Activated naive CD8-positive, alpha-beta T cell treated with anti-CD3 and anti-CD28 coated beads, Interleukin-2, amount 10 ng/mL, durations not matched to agents 7 days and 5 days (primary cell): ENCODE data around the gene RFC2. TPM values are rescaled to one million over a fixed set of nuclear protein-coding genes. Genes with fewer than 3 reads are reported as not detected.
"Not testable (repeated sequence)": the region's sequence is repeated elsewhere in the genome, so short reads cannot be mapped to it uniquely, and the experiment has no call there.

Experiments used
- ATAC-seq: fragments of 150-1000 bp; cut with Tn5 transposase; one replicate; pipeline ENCODE4 v1.10.0; 2021; ENCODE audit warnings: low read depth, moderate library complexity
- POLR2A ChIA-PET: fragments of 350-600 bp; sonication (Branson Sonifier 250); formaldehyde crosslinking; loops from one replicate; lab custom pipeline; 2021; ENCODE audit warnings: antibody characterized with exemption; lab: Charles Lee
- DNase-seq: peaks from one replicate; pipeline ENCODE4 v3.0.0; 2021
- H3K27ac Mint-ChIP-seq: one replicate; pipeline ENCODE4 v1.8.0; 2022; ENCODE audit warnings: mild to moderate bottlenecking, mixed read lengths
- H3K27me3 Mint-ChIP-seq: one replicate; pipeline ENCODE4 v1.8.0; 2022; ENCODE audit warnings: mild to moderate bottlenecking, moderate library complexity, mixed read lengths
- H3K36me3 Mint-ChIP-seq: one replicate; pipeline ENCODE4 v1.8.0; 2021; ENCODE audit warnings: mild to moderate bottlenecking, mixed read lengths
- H3K4me1 Mint-ChIP-seq: one replicate; pipeline ENCODE4 v1.8.0; 2021; ENCODE audit warnings: mixed read lengths
- H3K4me3 Mint-ChIP-seq: one replicate; pipeline ENCODE4 v1.8.0; 2022; ENCODE audit warnings: mild to moderate bottlenecking, moderate library complexity, mixed read lengths
- H3K9me3 Mint-ChIP-seq: one replicate; pipeline ENCODE4 v1.8.0; 2021; ENCODE audit warnings: mixed read lengths
- total RNA-seq, 2 experiments: library from RNA; stranded (reverse); gene quantifications; one replicate each; pipeline ENCODE4 v1.2.3, GENCODE V29; 2021

RFC2 gene
- total RNA-seq, 2 experiments from 2014 or later: 53.0 to 56.6 TPM

DNA sequence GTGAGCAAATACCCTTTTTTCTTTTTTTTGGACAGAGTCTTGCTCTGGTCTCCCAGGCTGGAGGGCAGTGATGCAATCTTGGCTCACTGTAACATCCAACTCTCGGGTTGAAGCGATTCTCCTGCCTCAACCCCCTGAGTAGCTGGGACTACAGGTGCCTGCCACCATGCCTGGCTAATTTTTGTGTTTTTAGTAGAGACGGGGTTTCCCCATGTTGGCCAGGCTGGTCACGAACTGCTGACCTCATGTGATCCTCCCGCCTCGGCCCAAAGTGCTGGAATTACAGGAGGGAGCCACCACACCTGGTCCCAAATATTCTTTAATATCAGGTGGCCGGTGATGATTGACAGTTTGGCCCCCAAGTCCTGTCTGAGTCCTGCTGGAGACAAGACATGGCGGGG is 37.8 kb downstream of the RFC2 start:
- H3K36me3 Mint-ChIP-seq: peaks cover 10% of the 10 kb centered on the region
- H3K9me3 Mint-ChIP-seq: no peaks in the 10 kb centered on the region
- no peak for ATAC-seq
- peak overlapping the region; percentile 91 for H3K27ac Mint-ChIP-seq
- H3K4me3 Mint-ChIP-seq: no peak overlapping the region
- H3K4me1 Mint-ChIP-seq: peaks cover 28% of the 10 kb centered on the region
- no peak for DNase-seq
- H3K27me3 Mint-ChIP-seq: no peaks in the 10 kb centered on the region
- POLR2A ChIA-PET: interaction anchor here (0.6 kb wide), 2 partner anchors 43 to 89 kb away, joined by 3 to 4 read pairs; no protein-coding TSS in a partner anchor

DNA sequence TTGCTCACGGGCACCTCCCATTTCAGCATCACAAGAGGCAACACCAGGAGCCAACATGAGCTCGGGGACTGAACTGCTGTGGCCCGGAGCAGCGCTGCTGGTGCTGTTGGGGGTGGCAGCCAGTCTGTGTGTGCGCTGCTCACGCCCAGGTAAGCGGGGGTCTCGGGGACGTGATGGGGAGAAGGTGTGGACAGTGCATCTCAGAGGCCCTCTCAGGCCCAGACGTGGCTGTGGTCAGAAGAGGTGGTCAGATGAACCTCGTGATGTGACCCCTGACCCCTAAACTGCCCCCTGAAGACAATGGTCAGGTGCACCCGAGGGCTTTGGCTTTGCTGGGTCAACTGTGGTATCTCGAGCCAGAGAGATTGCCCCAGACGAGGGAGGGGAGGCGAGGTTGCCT is 38.3 kb downstream of the RFC2 start:
- H3K27me3 Mint-ChIP-seq: no peaks in the 10 kb centered on the region
- H3K4me3 Mint-ChIP-seq: no peak overlapping the region
- peaks cover 10% of the 10 kb centered on the region for H3K36me3 Mint-ChIP-seq
- ATAC-seq (no peak), DNase-seq (no peak)
- no peak overlapping the region for H3K27ac Mint-ChIP-seq
- H3K9me3 Mint-ChIP-seq: no peaks in the 10 kb centered on the region
- H3K4me1 Mint-ChIP-seq: peaks cover 28% of the 10 kb centered on the region
- POLR2A ChIA-PET: interaction anchor here (0.6 kb wide), 2 partner anchors 43 to 88 kb away, joined by 3 to 4 read pairs; no protein-coding TSS in a partner anchor

DNA sequence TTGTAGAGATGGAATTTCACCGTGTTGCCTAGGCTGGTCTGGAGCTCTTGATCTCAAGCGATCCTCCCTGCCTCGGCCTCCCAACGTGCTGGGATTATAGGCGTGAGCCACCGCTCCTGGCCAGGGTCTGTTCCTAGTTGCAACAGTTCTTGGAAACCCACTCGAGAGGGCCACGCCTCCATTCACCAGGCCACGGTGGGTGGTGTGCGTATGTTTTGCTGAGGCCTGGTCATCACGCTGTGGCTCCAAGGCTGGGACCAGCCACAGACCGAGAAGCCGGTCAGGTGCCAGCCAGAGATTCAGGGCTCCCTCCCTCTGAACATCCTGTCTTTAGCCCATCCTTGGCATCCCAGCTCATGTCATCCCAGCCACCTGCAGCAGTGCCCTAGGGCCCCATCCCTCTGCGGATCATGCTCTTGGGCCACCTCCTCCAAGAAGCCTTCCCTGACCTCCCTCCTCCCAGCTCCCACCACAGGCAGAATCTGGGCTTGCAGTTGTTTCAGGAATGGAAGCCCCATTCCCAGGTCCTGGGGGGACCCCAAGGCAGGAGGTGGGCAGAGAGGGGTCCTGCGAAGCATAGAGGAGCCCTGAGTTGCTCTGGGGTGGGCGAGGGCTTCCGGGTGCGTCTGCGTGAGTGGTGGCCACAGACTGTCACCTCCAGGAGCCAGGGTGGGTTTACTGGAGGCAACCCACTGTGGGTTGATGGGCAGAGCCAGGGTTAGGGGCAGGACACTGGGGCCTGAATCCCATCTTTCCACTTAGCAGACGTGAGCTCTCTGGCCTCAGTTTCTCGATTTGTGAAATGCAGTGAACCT is 39.2 kb downstream of the RFC2 start:
- peaks cover 28% of the 10 kb centered on the region for H3K4me1 Mint-ChIP-seq
- POLR2A ChIA-PET: interaction anchor here (0.9 kb wide), 1 partner anchor 12 kb away, joined by 3 read pairs; no protein-coding TSS in a partner anchor
- peak overlapping the region; percentile 47 for H3K27ac Mint-ChIP-seq
- H3K4me3 Mint-ChIP-seq: no peak overlapping the region
- no peaks in the 10 kb centered on the region for H3K27me3 Mint-ChIP-seq
- ATAC-seq (no peak), DNase-seq (no peak)
- H3K36me3 Mint-ChIP-seq: peaks cover 10% of the 10 kb centered on the region
- no peaks in the 10 kb centered on the region for H3K9me3 Mint-ChIP-seq

DNA sequence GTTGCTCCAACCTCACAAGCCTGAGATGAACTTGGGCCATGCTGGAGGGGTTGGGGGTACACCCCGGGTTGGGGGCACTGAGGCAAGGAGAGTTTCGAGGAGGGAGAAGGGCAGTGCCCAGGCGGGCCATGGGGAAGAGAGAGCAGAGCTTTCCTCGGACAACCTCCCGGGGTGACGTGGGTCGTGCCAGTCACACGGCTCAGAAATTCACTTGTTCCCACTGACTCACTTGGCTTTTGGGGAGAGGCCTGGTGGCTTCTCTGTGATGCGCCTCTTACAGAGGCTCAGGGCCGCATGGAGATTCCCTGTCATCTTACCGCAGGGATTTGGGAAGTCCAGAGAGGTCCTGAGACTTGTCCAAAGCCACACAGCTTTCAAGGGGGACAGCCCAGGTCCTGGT is 41.5 kb downstream of the RFC2 start:
- peaks cover 6% of the 10 kb centered on the region for H3K36me3 Mint-ChIP-seq
- peak; percentile 28 for DNase-seq
- H3K27ac Mint-ChIP-seq: no peak overlapping the region
- ATAC-seq: no peak
- H3K9me3 Mint-ChIP-seq: no peaks in the 10 kb centered on the region
- no peak overlapping the region for H3K4me3 Mint-ChIP-seq
- H3K4me1 Mint-ChIP-seq: peaks cover 25% of the 10 kb centered on the region
- H3K27me3 Mint-ChIP-seq: no peaks in the 10 kb centered on the region
- POLR2A ChIA-PET: no interaction called here

DNA sequence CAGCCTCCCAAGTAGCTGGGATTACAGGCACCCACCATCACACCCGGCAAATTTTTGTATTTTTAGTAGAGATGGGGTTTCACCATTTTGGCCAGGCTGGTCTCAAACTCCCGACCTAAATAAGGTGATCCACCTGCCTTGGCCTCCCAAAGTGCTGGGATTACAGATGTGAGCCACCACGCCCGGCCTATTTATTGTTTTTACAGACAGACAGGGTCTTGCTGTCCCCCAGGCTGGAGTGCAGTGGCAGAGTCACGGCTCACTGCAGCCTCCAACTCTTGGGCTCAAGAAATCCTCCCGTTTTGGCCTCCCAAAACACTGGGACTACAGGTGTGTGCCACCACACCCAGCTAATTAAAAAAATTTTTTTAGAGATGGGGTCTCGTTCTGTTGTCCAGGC is 46.0 kb downstream of the RFC2 start:
- peak; percentile 21 for DNase-seq
- H3K9me3 Mint-ChIP-seq, H3K36me3 Mint-ChIP-seq, H3K27me3 Mint-ChIP-seq, H3K4me3 Mint-ChIP-seq, ATAC-seq, H3K27ac Mint-ChIP-seq: not testable (repeated sequence)
- peaks cover 23% of the 10 kb centered on the region for H3K4me1 Mint-ChIP-seq
- POLR2A ChIA-PET: interaction anchor here (1.2 to 3.1 kb wide), 2 partner anchors 9 to 193 kb away, joined by 3 to 17 read pairs; no protein-coding TSS in a partner anchor

DNA sequence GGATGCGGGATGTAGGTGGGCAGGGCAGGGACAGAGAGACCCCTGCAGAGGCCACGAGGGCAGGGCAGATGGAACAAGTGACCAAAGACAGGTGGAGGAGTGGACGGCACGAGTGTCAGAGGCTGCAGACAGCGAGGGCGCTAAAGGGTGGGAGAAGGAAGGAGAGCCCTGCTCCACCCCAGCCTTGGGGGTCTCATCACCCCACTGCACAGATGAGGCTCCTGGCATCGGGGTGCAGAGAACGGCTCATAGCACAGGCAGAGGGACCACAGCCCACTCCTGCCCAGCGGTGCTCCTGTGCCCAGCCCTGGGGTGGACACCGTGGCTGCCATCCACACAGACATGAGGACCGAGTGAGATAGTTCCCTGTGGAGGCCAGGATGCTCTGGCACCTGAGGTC is 46.6 kb downstream of the RFC2 start:
- POLR2A ChIA-PET: interaction anchor here (0.6 to 3.1 kb wide), 4 partner anchors 10 to 195 kb away, joined by 3 to 17 read pairs (median 4); no protein-coding TSS in a partner anchor
- no peaks in the 10 kb centered on the region for H3K9me3 Mint-ChIP-seq
- no peak overlapping the region for H3K4me3 Mint-ChIP-seq
- peaks cover 27% of the 10 kb centered on the region for H3K4me1 Mint-ChIP-seq
- no peak overlapping the region for H3K27ac Mint-ChIP-seq
- H3K36me3 Mint-ChIP-seq: peaks cover 4% of the 10 kb centered on the region
- peaks cover 3% of the 10 kb centered on the region for H3K27me3 Mint-ChIP-seq
- ATAC-seq: no peak
- peak; percentile 32 for DNase-seq

DNA sequence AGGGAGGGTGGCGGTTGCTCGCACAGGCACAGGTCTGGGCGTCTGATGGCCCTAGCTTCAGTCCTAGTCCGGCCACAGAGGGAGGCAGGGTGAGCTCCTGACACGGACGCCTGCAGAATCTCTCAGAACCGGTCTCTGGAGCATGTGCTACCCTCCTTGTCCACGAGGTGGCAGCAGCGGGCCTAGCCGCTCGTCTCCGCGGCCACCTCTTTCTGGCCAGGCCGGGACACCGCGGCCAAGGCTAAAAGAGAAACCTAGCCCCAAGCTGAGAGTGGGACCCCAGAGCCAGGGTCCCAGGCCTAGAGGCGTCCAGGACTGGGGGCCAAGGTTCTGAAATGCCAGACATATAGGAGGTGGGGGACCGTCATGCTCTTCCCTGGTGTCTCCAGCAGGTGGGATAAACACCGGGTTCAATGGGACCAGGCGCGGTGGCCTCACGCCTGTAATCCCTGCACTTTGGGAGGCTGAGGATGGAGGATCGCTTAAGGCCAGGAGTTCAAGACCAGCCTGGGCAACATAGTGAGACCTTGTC is 47.5 kb downstream of the RFC2 start:
- peaks cover 26% of the 10 kb centered on the region for H3K4me1 Mint-ChIP-seq
- ATAC-seq (peak; percentile 49), DNase-seq (peak; percentile 91)
- H3K9me3 Mint-ChIP-seq: no peaks in the 10 kb centered on the region
- peaks cover 3% of the 10 kb centered on the region for H3K27me3 Mint-ChIP-seq
- H3K27ac Mint-ChIP-seq: peak overlapping the region; percentile 21
- H3K36me3 Mint-ChIP-seq: peaks cover 2% of the 10 kb centered on the region
- peak overlapping the region; percentile 16 for H3K4me3 Mint-ChIP-seq
- POLR2A ChIA-PET: interaction anchor here (1.2 to 3.1 kb wide), 3 partner anchors 15 to 195 kb away, joined by 3 to 17 read pairs (median 4); no protein-coding TSS in a partner anchor

DNA sequence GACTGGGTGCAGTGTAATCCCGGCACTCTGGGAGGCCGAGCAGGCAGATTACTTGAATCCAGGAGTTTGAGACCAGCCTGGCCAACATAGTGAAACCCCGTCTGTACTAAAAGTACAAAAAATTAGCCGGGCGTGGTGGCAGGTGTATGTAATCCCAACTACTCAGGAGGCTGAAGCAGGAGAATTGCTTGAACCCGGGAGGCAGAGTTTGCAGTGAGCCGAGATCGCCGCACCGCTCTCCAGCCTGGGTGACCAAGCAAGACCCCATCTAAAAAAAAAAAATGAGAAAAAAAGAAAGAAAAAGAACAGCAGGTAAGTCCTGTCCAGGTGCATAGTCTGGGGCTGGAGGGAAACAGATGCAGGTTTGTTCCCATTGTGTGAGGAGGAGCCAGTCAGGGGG is 48.1 kb downstream of the RFC2 start:
- POLR2A ChIA-PET: interaction anchor here (0.8 to 3.1 kb wide), 4 partner anchors 14 to 195 kb away, joined by 3 to 17 read pairs (median 4); no protein-coding TSS in a partner anchor
- not testable (repeated sequence) for H3K27me3 Mint-ChIP-seq, DNase-seq, ATAC-seq, H3K9me3 Mint-ChIP-seq, H3K4me3 Mint-ChIP-seq, H3K36me3 Mint-ChIP-seq
- Mint-ChIP-seq H3K4me1 (peaks cover 25% of the 10 kb centered on the region), H3K27ac (peak overlapping the region; percentile 21)

DNA sequence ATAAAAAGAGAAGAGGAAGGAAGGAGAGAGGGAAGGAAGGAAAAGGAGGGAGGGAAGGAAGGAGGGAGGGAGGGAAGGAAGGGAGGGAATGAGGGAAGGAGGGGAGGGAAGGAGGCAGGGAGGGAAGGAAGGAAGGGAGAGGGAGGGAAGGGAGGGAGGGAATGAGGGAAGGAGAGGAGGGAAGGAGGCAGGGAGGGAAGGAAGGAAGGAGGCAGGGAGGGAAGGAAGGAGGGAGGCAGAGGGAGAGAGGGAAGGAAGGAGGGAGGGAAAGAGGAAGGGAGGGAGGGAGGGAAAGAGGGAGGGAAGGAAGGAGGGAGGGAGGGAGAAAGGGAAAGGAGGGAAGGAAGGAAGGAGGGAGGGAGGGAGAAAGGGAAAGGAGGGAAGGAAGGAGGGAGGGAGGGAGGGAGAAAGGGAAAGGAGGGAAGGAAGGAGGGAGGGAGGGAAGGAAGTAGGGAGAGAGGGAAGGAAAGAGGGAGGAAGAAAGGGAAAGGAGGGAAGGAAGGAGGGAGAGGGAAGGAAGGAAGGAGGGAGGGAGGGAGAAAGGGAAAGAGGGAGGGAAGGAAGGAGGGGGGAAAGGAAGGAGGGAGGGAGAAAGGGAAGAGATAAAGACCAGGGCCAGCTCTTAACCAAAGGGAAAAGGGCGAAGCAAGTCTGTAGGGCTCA is 50.1 kb downstream of the RFC2 start:
- no peak overlapping the region for H3K27ac Mint-ChIP-seq
- ATAC-seq: no peak
- H3K4me3 Mint-ChIP-seq: no peak overlapping the region
- H3K9me3 Mint-ChIP-seq: no peaks in the 10 kb centered on the region
- H3K27me3 Mint-ChIP-seq: peaks cover 3% of the 10 kb centered on the region
- H3K4me1 Mint-ChIP-seq: peaks cover 19% of the 10 kb centered on the region
- POLR2A ChIA-PET: no interaction called here
- no peaks in the 10 kb centered on the region for H3K36me3 Mint-ChIP-seq
- DNase-seq: no peak

DNA sequence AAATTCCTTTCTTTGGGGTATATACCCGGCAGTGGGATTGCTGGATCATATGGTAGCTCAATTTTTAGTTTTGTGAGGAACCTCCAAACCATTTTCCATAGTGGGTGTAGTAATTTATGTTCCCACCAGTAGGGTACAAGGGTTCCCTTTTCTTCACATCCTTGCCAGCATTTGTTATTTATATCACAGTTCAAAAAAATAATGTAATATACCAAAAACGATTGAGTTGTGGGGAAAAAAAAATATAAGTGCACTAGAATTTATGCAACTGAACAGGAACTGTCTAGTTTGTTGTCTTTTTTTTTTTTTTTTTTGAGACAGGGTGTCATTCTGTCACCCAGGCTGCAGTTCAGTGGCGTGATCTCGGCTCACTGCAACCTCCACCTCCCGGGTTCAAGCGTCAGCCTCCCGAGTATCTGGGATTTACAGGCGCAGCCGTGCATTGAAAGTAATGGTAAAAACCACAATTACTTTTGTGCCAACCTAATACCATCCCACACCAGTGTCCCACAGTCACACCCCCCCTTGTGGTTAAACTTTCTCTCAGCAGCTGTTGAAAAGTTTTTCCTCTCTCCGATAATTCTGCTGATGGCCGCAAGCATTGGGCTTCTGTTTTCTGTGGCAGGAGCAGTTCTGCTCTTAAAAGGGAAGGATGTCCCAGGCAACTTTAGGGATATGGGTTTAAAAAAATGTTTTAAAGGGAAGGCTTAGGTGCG is 51.2 kb downstream of the RFC2 start:
- Mint-ChIP-seq H3K4me3 (no peak overlapping the region), H3K4me1 (peaks cover 19% of the 10 kb centered on the region), H3K27me3 (peaks cover 3% of the 10 kb centered on the region), H3K36me3 (no peaks in the 10 kb centered on the region), H3K27ac (no peak overlapping the region), H3K9me3 (no peaks in the 10 kb centered on the region)
- no peak for ATAC-seq
- POLR2A ChIA-PET: no interaction called here
- DNase-seq: peak; percentile 24

DNA sequence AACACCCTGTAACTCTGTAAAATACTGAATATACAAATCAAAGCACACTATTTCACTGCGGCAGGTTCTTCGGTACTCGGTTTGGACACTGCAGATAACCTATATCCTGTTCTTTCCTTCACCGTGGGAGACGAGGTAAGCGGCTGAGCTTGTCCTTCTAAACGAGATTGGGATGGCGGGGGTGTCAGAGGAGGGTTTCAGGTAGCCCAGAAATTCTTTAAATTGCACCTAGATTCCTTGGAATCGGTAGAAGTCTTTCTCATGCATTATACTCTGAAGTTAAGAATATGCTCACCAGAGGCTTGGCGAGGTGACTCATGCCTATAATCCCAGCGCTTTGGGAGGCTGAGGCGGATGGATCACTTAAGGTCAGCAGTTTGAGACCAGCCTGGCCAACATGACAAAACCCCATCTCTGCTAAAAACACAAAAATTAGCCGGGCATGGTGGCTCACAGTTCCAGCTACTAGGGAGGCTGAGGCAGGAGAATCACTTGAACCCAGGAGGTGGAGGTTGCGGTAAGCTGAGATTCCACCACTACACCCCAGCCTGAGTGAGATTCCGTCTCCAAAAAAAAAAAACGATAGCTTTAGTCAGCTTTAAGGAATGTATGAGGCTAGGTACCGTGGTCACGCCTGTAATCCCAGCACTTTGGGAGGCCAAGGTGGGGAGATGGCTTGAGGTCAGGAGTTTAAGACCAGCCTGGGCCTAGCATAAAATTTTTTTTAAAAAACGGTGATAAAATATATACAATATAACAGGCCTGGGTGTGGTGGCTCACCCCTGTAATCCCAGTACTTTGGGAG is 54.4 kb downstream of the RFC2 start:
- peaks cover 21% of the 10 kb centered on the region for H3K4me1 Mint-ChIP-seq
- no peak for ATAC-seq
- H3K36me3 Mint-ChIP-seq: peaks cover 5% of the 10 kb centered on the region
- peaks cover 3% of the 10 kb centered on the region for H3K27me3 Mint-ChIP-seq
- H3K9me3 Mint-ChIP-seq: no peaks in the 10 kb centered on the region
- POLR2A ChIA-PET: no interaction called here
- H3K27ac Mint-ChIP-seq: no peak overlapping the region
- H3K4me3 Mint-ChIP-seq: no peak overlapping the region
- DNase-seq: no peak

DNA sequence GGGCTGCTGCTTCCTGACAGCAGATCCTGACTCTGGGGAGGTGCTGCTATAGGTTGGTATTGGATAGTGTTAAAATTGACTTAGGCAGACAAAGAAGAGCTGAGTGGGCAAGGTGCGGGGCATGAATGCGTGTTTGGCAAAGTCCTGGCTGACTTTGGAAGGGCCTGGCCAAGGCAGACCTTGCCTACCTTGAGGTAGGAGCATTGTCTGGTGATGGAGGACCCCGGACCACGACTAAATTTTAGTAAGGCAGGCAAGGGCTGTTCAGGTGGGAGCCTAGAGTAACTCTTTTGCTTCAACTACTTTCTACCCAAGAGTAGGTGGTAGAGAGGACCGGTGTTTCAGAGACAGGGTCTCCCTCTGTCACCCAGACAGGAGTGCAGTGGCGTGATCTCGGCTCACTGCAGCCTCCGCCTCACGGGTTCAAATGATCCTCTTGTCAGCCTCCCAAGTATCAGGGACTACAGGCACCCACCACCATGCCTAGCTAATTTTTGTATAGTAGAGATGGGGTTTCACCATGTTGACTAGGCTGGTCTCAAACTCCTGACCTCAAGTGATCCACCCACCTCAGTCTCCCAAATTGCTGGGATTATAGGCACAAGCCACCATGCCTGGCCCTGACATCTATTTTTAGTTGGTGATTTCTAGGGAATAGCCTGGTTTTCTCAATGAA is 56.6 kb downstream of the RFC2 start:
- Mint-ChIP-seq H3K4me1 (peaks cover 16% of the 10 kb centered on the region), H3K9me3 (no peaks in the 10 kb centered on the region), H3K27ac (no peak overlapping the region), H3K4me3 (no peak overlapping the region), H3K27me3 (no peaks in the 10 kb centered on the region), H3K36me3 (peaks cover 5% of the 10 kb centered on the region)
- POLR2A ChIA-PET: no interaction called here
- DNase-seq (no peak), ATAC-seq (no peak)
